Progenitor cell of endocrine pancreas (in vitro differentiated cells): Measurements from ENCODE around the gene RARRES1. TPM values are rescaled to one million over a fixed set of nuclear protein-coding genes. Genes with fewer than 3 reads are reported as not detected.

Experiments
- DNase-seq: peaks from one replicate; pipeline ENCODE4 v3.0.0; 2021; ENCODE audit warnings: low spot score; ENCODE audit not compliant: unreplicated experiment
- H3K27ac Mint-ChIP-seq: 2 replicates; pipeline ENCODE4 v1.8.0; 2021; ENCODE audit warnings: mild to moderate bottlenecking, moderate library complexity, mixed read lengths
- H3K27me3 Mint-ChIP-seq: 2 replicates; pipeline ENCODE4 v1.8.0; 2021; ENCODE audit warnings: mixed read lengths
- H3K36me3 Mint-ChIP-seq: 2 replicates; pipeline ENCODE4 v1.8.0; 2022; ENCODE audit warnings: mixed read lengths; ENCODE audit not compliant: insufficient read depth
- H3K4me1 Mint-ChIP-seq: 2 replicates; pipeline ENCODE4 v1.8.0; 2021; ENCODE audit warnings: low read depth, mixed read lengths
- H3K4me3 Mint-ChIP-seq: 2 replicates; pipeline ENCODE4 v1.8.0; 2021; ENCODE audit warnings: low read depth, mild to moderate bottlenecking, moderate library complexity, mixed read lengths
- H3K9me3 Mint-ChIP-seq: 2 replicates; pipeline ENCODE4 v1.8.0; 2021; ENCODE audit warnings: low read depth, mixed read lengths
- total RNA-seq: library from RNA; stranded (reverse); gene quantifications from 2 replicates; pipeline ENCODE4 v1.2.1, GENCODE V29; 2021
- TF ChIP-seq, protein P1 (sequence below): fragments of 200-600 bp; sonication (generic); IDR thresholded peaks from one replicate; pipeline ENCODE4 v1.5.0; 2021; ENCODE audit warnings: antibody characterized with exemption, mild to moderate bottlenecking; ENCODE audit not compliant: unreplicated experiment

RARRES1 gene
- total RNA-seq, 1 donor from 2014 or later: 3.3 TPM

DNA sequence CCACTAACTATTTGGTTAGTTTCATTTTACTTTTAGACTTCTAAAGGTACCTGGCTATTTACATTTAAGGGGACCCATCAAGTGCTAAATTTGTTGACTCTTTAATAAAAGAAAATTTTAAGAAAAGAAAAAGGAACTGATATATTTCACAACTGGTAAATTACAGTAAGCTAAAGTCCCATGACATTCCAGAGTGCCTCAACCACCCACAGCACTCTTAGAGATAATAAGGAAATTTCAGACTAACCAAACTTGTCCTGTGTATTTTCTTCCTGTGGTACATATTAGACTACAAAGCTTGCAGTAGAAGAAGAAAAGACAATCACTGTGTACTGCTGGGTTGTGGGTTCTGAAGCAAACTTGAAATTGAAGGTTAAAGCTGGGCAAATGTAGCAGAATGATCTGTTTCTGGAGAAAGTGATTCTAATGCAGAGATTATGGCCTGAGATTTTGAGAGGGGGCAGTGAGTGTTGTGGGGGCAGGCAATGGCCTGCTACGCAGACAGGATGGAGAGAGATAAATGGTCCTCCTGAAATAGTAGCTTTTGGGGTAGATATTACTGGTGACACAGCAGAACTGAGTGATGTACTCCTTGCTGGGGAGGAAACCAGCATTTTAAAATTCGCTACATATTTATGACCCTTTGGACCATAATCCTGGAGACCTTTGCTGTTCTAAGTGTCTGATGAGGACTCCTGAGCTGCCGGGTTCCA lies 45.1 kb upstream of the RARRES1 start:
- Mint-ChIP-seq H3K4me3 (no peak overlapping the region), H3K36me3 (peaks cover 2% of the 10 kb centered on the region), H3K27me3 (no peaks in the 10 kb centered on the region), H3K9me3 (no peaks in the 10 kb centered on the region), H3K27ac (no peak overlapping the region), H3K4me1 (no peaks in the 10 kb centered on the region)
- DNase-seq: no peak
- TF ChIP-seq, protein P1, sequence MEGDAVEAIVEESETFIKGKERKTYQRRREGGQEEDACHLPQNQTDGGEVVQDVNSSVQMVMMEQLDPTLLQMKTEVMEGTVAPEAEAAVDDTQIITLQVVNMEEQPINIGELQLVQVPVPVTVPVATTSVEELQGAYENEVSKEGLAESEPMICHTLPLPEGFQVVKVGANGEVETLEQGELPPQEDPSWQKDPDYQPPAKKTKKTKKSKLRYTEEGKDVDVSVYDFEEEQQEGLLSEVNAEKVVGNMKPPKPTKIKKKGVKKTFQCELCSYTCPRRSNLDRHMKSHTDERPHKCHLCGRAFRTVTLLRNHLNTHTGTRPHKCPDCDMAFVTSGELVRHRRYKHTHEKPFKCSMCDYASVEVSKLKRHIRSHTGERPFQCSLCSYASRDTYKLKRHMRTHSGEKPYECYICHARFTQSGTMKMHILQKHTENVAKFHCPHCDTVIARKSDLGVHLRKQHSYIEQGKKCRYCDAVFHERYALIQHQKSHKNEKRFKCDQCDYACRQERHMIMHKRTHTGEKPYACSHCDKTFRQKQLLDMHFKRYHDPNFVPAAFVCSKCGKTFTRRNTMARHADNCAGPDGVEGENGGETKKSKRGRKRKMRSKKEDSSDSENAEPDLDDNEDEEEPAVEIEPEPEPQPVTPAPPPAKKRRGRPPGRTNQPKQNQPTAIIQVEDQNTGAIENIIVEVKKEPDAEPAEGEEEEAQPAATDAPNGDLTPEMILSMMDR: no peak

GRCh38 chr3:158776531-158776930 lies 44.3 kb upstream of the RARRES1 start:
- Mint-ChIP-seq H3K4me3 (no peak overlapping the region), H3K36me3 (peaks cover 2% of the 10 kb centered on the region), H3K4me1 (peaks cover 1% of the 10 kb centered on the region), H3K27me3 (no peaks in the 10 kb centered on the region), H3K9me3 (no peaks in the 10 kb centered on the region), H3K27ac (no peak overlapping the region)
- TF ChIP-seq, protein P1: no peak
- DNase-seq: no peak

DNA sequence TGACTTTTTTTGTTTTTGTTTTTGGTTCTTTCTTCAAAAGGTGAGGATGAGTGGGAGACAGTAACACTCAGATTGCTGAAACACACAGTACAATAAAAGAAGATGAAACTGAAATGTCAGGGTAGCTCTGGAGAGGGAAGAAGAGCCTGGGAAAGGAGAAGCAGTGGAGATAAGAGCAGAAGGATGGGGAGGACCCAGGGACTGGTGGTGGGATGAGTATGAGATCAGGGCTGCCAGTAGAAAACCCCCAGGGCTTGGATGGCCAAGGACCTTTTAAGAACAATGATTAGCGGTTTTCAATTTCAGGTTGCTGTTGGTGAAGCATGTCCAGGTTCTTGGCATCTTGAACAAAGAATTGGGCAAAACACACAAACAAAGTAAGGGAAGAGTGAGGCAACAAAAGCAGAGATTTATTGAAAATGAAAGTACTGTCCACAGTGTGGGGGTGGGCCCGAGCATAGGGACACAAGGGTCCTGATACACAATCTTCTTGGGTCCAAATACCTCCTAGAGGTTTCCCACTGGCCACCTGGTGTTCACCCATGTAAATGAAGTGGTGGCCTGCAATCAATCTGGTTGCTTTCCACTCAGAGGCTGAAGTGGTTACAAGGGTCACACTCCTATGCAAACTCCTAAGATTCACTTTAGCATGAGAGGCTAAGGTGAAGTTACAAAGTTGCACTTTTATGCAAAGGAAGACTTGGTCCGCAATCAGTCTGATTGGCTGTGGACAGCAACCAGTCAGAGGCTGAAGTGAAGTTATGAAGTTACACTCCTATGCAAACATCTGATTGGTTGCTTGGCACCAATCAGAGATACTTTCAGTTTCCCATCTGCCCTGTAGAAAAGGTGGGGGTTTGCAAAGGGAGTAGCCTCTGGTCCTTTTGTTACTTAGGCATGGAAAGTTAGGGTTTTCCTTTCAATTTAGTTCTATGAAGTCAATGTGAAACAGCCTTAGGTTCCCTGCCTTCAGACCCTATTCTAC lies 43.5 kb upstream of the RARRES1 start:
- peaks cover 1% of the 10 kb centered on the region for H3K4me1 Mint-ChIP-seq
- H3K4me3 Mint-ChIP-seq: no peak overlapping the region
- no peaks in the 10 kb centered on the region for H3K27me3 Mint-ChIP-seq
- H3K9me3 Mint-ChIP-seq: no peaks in the 10 kb centered on the region
- no peak for DNase-seq
- H3K27ac Mint-ChIP-seq: no peak overlapping the region
- H3K36me3 Mint-ChIP-seq: peaks cover 2% of the 10 kb centered on the region
- TF ChIP-seq, protein P1: no peak

DNA sequence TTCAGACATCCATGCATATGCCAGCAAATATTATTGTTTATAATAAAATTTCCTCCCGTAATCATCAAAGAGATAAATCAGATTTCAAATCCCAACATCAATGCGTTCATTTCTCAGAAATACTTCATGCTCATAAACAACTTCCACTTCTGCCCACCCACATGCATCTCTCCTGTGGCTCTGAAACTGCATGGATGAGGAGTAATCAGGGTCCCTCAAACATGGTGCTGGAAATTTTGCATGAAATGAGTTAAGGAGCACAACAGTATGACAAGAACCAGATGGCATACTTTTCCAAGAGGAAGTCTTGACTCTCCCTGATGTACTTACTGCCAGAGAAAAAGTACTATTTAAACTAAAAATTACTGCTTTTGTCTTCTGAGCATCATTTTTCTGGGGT lies 42.7 kb upstream of the RARRES1 start:
- Mint-ChIP-seq H3K27ac (no peak overlapping the region), H3K4me1 (peaks cover 1% of the 10 kb centered on the region), H3K9me3 (no peaks in the 10 kb centered on the region), H3K36me3 (peaks cover 2% of the 10 kb centered on the region), H3K4me3 (no peak overlapping the region), H3K27me3 (no peaks in the 10 kb centered on the region)
- TF ChIP-seq, protein P1: no peak
- no peak for DNase-seq
